ENCODE data around the gene GPR35.
"Not testable (repeated sequence)": the region's sequence is repeated elsewhere in the genome, so short reads cannot be mapped to it uniquely, and the experiment has no call there.

The GPR35 gene

DNA sequence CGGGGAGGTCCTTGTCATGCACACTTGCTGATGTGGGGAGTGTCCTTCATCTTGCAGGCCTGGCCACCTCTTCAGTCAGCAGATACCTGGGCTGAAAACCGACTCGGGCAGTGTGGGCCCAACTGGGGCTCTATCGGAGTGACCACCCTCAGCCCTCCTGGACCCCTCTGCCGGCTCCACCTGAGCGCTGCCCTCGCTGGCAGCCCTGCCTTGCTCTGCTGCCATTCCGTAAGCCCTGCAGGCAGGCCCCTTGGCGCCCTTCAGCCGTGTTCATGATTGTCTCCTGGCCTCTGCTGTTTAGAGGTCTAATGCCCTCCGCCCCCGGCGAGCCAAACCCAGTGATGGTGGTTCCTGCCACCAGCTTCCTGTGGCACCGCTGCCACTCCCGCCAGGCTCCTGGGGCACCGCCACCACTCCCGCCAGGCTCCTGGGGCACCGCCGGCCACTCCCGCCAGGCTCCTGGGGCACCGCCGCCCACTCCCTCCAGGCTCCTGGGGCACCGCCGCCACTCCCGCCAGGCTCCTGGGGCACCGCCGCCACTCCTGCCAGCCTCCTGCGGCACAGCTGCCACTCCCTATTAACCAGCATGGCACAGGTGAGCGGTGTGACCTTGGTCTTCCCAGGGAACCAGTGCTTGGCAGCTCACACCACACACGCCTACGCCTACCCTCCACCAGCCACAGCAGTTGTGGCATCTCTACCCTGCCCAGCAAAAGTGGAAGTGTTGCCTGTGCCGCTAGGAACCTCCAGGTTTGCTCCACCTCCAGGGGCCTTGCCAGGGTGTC lies 22.8 kb upstream of the GPR35 start:
- DNase-seq (ENCODE audit: low read depth in 3 of 3, low spot score in 1 of 3), result no peak

DNA sequence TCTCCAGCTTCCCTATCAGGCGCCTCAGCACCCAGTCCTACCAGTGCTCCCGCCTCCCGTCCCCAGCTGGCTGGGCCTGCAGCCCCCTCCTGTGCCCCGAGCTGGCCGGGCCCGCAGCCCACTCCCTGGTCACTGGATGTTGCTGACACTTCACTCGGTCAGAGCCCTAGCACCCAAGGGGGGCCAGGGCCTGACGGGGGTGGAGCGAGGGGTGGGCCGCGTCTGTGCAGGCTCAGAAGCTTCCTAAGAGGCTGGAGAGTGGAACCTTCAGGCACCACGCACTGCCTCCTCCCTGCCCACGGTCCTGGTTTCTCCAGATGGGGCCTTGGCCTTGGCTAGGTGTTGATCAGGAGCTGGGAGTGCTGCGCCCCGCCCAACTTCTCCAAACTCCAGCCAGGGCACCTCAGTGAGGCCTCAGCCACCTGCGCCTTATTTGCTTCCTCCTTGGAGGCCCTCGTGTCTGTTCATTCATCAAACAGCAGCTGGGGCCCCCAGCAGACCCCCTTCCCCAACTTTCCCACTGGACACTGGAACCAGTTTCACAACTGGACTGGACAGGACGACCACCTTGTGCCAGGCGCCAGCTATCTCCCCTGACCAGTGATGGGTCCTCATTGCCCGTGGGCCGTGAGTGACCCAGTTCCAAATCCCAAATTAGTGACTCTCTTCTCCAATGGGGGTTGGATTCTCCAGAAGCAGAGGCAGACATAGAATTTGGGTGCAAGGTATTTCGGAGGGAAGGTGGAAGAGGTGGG lies 22.0 kb upstream of the GPR35 start:
- DNase-seq (ENCODE audit: low read depth in 3 of 3, low spot score in 1 of 3), result no peak

GRCh38 chr2:240603846-240604245 lies 21.4 kb upstream of the GPR35 start:
- no peak for DNase-seq (ENCODE audit: low read depth in 3 of 3, low spot score in 1 of 3)

GRCh38 chr2:240604291-240604938 lies 20.9 kb upstream of the GPR35 start:
- no peak for DNase-seq (ENCODE audit: low read depth in 3 of 3, low spot score in 1 of 3)

GRCh38 chr2:240604939-240605716 lies 20.2 kb upstream of the GPR35 start:
- no peak for DNase-seq (ENCODE audit: low read depth in 3 of 3, low spot score in 1 of 3)

- DNase-seq (ENCODE audit: low read depth in 3 of 3, low spot score in 1 of 3), result no peak
Observed at GRCh38 chr2:240605867-240606743, 19.2 kb upstream of the GPR35 start.

DNA sequence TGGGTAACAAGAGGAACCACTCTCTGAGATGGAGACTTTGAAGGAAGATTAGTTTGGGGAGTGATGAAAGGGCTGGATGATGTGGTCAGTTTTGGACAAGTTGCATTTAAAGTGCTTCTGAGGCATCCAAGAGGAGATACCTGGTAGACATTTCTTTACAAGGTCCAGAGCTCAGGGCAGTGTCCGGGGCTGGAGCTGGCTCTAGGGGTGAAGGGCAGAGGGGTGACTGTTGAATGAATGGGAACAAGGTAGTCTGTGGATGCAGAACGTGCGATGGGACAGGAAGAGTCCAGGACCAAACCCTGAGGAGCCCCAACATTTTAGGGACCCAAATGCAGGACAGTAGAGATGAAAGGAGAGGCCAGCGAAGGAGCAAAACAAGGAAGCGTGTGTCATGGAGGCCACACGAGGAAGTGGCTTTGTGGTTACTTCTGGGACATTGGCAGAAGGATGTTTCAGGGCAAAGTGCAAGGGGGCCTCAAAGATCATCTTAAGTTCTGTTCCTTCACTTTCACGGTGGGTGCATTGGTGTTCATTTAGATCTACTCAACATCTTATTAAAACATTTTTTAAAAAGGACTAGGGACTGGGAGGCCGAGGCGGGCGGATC lies 13.6 kb upstream of the GPR35 start:
- no peak for DNase-seq (ENCODE audit: low read depth in 3 of 3, low spot score in 1 of 3)

GRCh38 chr2:240613781-240614180 lies 11.5 kb upstream of the GPR35 start:
- no peak for DNase-seq (ENCODE audit: low read depth in 3 of 3, low spot score in 1 of 3)

DNA sequence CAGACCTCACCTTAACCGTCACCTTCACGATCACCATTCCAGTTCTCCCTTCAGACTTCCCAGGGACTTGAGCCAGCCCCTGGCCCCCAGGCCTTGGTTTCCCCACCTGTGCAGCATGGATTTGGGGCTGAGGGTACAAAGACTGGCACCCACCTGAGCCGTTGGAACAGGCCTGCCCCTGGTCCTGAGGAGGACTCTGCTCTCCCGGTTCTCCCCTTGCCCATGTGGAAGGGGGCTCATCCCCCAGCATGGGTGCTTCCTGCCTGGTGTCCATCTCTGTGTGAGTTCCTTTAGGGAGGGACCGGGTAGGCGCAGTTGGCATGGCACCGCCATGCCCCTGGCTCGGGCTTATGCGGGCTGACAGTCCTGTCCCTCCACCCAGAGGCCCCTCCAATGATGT lies 10.9 kb upstream of the GPR35 start:
- no peak for DNase-seq (ENCODE audit: low read depth in 3 of 3, low spot score in 1 of 3)

DNA sequence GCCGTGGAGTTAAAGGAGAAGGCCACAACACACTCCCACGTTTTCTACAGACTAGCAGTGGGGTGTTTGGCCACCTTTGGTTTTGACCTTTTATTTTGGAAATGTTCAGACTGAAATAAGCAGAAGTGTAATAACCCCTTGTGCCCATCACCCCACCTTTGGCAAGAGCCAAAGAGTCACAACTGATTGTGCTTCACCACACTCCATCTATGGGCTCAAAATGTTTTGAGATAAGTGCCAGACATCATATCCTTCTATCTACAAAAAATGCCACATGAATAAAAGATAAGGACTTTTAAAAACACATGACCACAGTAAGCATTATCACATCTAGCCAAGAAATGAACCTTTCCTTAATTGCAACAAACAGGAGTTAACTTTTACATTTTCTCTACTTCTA lies 9.9 kb upstream of the GPR35 start:
- DNase-seq (ENCODE audit: low read depth in 3 of 3, low spot score in 1 of 3), result no peak

DNA sequence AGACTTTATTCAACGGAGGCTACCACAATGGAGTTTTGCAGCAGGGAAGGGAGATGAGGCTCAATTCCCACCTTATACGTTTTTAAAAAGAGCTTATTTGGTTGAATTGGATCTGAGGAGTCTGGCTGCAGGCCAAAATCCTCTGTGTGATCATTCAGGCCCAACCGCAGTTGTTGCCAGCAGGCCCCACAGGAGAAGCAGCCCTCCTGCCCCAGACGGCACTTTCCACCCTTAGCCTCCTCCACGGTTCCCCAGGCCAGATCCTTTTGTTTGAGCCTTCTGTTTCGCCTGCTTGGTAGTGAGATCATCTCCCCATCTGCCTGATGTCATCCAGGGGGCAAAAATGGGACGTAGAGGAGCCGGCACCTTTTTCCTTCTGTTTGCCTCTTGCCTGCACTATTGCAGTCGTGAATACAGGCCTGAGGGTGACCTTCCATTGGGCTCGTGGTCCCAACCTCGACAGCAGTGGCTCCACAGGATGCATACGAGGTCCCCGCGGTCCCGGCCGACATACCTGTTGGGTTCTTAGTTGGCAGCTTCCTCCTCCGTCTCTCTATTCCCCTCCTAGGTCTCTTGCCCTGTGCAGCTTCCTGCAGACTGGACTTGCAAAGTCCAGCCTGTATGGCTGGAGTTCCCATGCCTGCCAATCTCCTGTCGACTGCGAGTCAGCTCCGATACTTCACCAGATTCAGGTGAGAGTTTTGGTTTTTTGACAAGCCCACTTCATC lies 9.3 kb upstream of the GPR35 start:
- DNase-seq (ENCODE audit: low read depth in 3 of 3, low spot score in 1 of 3), result no peak

DNA sequence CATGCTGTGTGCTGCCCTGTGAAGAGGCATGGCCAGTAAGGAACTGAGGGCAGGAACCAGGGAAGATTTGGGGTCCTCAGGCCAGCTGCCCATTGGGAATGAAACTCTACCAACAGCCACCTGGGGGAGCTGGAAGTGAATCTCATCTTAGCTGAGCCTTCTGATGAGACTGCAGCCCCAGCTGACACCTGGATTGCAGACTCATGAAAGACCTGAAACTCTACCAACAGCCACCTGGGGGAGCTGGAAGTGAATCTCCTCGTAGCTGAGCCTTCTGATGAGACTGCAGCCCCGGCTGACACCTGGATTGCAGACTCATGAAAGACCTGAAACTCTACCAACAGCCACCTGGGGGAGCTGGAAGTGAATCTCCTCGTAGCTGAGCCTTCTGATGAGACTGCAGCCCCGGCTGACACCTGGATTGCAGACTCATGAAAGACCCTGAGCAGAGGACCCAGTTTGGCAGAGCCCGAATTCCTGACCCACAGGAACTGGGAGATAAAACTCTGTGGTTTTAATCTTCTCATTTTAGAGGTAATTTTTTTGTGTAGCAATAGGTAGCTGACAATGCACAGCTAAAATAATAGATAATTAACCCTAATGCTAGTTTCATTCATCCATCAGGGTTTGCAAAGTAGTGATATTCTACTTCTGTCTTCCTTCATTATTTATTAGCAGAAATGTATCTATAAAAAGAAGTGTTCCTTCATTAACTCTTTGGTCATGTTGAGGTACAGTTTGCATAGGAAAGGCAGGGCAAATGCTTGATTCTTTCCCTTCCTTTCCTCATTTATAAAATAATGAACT lies 8.2 kb upstream of the GPR35 start:
- DNase-seq (ENCODE audit: low read depth in 3 of 3, low spot score in 1 of 3), result not testable (repeated sequence)

- no peak for DNase-seq (ENCODE audit: low read depth in 3 of 3, low spot score in 1 of 3)
Observed at GRCh38 chr2:240618776-240619175, 6.5 kb upstream of the GPR35 start.

DNA sequence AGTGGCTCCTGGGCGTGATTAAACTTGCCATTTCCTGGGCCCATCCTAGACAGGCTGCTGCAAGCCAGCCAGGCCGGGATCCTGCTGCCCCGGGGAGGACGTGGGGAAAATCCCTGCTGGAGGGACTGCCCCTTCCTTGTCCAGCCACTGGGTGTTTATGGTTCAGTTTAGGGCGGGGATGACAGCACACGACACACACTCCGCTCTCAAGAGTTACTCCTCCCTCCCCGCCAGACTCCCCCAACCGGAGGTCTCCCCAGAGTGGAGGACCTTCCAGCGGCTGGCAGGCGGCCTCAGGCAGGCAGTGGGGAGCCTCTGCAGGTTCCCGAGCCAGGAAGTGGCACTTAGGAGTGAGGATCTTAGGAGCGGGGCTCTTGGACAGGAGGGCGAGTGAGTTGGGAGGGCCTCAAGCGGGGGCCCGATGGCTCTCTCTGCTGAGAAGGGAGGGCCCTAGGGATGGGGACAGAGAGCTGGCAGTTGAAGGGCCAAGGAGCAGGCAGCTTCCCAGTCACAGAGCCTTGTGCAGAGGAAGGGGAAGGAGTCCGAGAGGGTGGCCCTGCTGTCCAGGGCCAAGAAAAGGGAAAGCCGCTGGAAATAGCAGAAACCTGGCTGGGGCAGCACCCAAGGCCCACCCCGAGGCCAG lies 5.7 kb upstream of the GPR35 start:
- DNase-seq (ENCODE audit: low read depth in 3 of 3, low spot score in 1 of 3), result no peak

DNA sequence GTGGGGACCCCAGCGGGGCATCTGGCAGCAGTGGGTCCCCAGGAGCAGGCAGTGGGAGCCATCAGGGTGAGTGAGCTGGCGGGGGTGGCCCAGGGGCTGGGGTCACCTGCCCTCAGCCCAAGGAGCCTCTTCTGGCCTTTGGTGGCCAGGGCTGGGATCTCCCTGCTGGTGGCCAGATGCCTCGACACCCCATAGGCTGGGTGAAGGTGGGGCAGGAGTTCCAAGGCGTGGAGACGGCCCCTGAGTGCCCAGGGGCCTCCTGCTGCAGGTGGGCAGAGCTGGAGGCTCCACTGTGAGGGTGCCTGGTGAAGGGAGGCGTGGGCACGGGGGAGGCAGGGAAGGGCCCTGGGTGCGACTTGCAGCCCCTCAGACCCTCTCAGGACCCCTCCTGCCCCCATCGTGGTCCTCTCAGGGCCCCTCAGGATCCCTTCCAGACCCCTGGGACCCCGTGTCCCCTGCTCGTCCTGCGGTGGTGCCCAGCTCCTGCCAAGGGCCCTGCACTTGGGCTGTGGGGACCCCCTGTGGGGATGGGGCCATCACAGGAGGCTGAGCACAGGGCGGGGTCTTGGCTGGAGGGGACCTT lies 5.0 kb upstream of the GPR35 start:
- DNase-seq (ENCODE audit: low read depth in 3 of 3, low spot score in 1 of 3), result no peak

GRCh38 chr2:240620859-240621258 lies 4.4 kb upstream of the GPR35 start:
- DNase-seq (ENCODE audit: low read depth in 3 of 3, low spot score in 1 of 3), result no peak

GRCh38 chr2:240622060-240622411 lies 3.2 kb upstream of the GPR35 start:
- no peak for DNase-seq (ENCODE audit: low read depth in 3 of 3, low spot score in 1 of 3)
